IMR-90 (cell line): Measurements from ENCODE around the gene PRAMEF2. TPM values are rescaled to one million over a fixed set of nuclear protein-coding genes. Genes with fewer than 3 reads are reported as not detected.

Source experiments
- polyA plus RNA-seq, 3 experiments: library from polyadenylated mRNA; depleted of rRNA; stranded (reverse); fragments of >200 nt; gene quantifications; 2 replicates each; pipeline ENCODE4 v1.2.3, GENCODE V29; 2012; ENCODE audit warnings: low replicate concordance in 1 of 3
- total RNA-seq: library from RNA; depleted of rRNA; stranded (reverse); fragments of >200 nt; gene quantifications from 2 replicates; pipeline ENCODE4 v1.2.3, GENCODE V29; 2012; rRNA removed

The PRAMEF2 gene
- total and polyA plus RNA-seq, 2 of the 4 experiments (the other 2 are of a cell fraction), result not detected

Other genes with a start within 250 kb of the PRAMEF2 start
- 11.4 and 14.5 TPM in 2 replicates for gene DHRS3, start 238.9 kb upstream of the PRAMEF2 start, total RNA-seq
- gene DHRS3, start 238.9 kb upstream of the PRAMEF2 start, polyA plus RNA-seq (2012; rRNA removed), result 10.2 and 11.2 TPM in 2 replicates
- not detected in 2 replicates for gene AADACL4, start 213.0 kb upstream of the PRAMEF2 start, total RNA-seq
- not detected in 2 replicates for gene AADACL4, start 213.0 kb upstream of the PRAMEF2 start, polyA plus RNA-seq (2012; rRNA removed)
- gene AADACL3, start 141.0 kb upstream of the PRAMEF2 start, total RNA-seq, result not detected in 2 replicates
- not detected in 2 replicates for gene AADACL3, start 141.0 kb upstream of the PRAMEF2 start, polyA plus RNA-seq (2012; rRNA removed)
- gene CFAP107, start 110.9 kb upstream of the PRAMEF2 start, total RNA-seq, result not detected in 2 replicates
- gene CFAP107, start 110.9 kb upstream of the PRAMEF2 start, polyA plus RNA-seq (2012; rRNA removed), result not detected in 2 replicates
- not detected in 2 replicates for gene PRAMEF12, start 83.3 kb upstream of the PRAMEF2 start, total RNA-seq
- not detected in 2 replicates for gene PRAMEF12, start 83.3 kb upstream of the PRAMEF2 start, polyA plus RNA-seq (2012; rRNA removed)
- not detected in 2 replicates for gene PRAMEF1, start 65.7 kb upstream of the PRAMEF2 start, total RNA-seq
- gene PRAMEF1, start 65.7 kb upstream of the PRAMEF2 start, polyA plus RNA-seq (2012; rRNA removed), result not detected in 2 replicates
- not detected in 2 replicates for gene PRAMEF11, start 25.7 kb upstream of the PRAMEF2 start, total RNA-seq
- not detected in 2 replicates for gene PRAMEF11, start 25.7 kb upstream of the PRAMEF2 start, polyA plus RNA-seq (2012; rRNA removed)
- not detected in 2 replicates for gene HNRNPCL1, start 8.4 kb upstream of the PRAMEF2 start, total RNA-seq
- not detected in 2 replicates for gene HNRNPCL1, start 8.4 kb upstream of the PRAMEF2 start, polyA plus RNA-seq (2012; rRNA removed)
- gene PRAMEF4, start 29.1 kb downstream of the PRAMEF2 start, total RNA-seq, result not detected in 2 replicates
- gene PRAMEF4, start 29.1 kb downstream of the PRAMEF2 start, polyA plus RNA-seq (2012; rRNA removed), result not detected in 2 replicates
- gene PRAMEF10, start 41.2 kb downstream of the PRAMEF2 start, total RNA-seq, result not detected in 2 replicates
- gene PRAMEF10, start 41.2 kb downstream of the PRAMEF2 start, polyA plus RNA-seq (2012; rRNA removed), result not detected in 2 replicates
- not detected in 2 replicates for gene PRAMEF7, start 59.5 kb downstream of the PRAMEF2 start, total RNA-seq
- not detected in 2 replicates for gene PRAMEF7, start 59.5 kb downstream of the PRAMEF2 start, polyA plus RNA-seq (2012; rRNA removed)
- gene PRAMEF6, start 90.5 kb downstream of the PRAMEF2 start, total RNA-seq, result not detected in 2 replicates
- not detected in 2 replicates for gene PRAMEF6, start 90.5 kb downstream of the PRAMEF2 start, polyA plus RNA-seq (2012; rRNA removed)
- gene PRAMEF27, start 199.5 kb downstream of the PRAMEF2 start, total RNA-seq, result not detected in 2 replicates
- not detected in 2 replicates for gene PRAMEF27, start 199.5 kb downstream of the PRAMEF2 start, polyA plus RNA-seq (2012; rRNA removed)
- gene HNRNPCL3, start 203.7 kb downstream of the PRAMEF2 start, total RNA-seq, result not detected in 2 replicates
- gene HNRNPCL3, start 203.7 kb downstream of the PRAMEF2 start, polyA plus RNA-seq (2012; rRNA removed), result not detected in 2 replicates
- gene PRAMEF25, start 213.7 kb downstream of the PRAMEF2 start, total RNA-seq, result not detected in 2 replicates
- gene PRAMEF25, start 213.7 kb downstream of the PRAMEF2 start, polyA plus RNA-seq (2012; rRNA removed), result not detected in 2 replicates